HUES64 (cell line): ENCODE results near the gene INSIG1.

Experiments used
- H3K27ac ChIP-seq: 2 replicates; pipeline ENCODE4 v1.7.0; 2013; ENCODE audit warnings: low read depth, low read length, inconsistent platforms
- H3K27me3 ChIP-seq: 2 replicates; pipeline ENCODE4 v1.6.1; 2013; ENCODE audit warnings: mild to moderate bottlenecking, low read length; ENCODE audit not compliant: insufficient read depth
- H3K36me3 ChIP-seq: 2 replicates; pipeline ENCODE4 v1.6.1; 2013; ENCODE audit warnings: mild to moderate bottlenecking, low read length; ENCODE audit not compliant: insufficient read depth
- H3K4me1 ChIP-seq: 2 replicates; pipeline ENCODE4 v1.6.1; 2013; ENCODE audit warnings: mild to moderate bottlenecking, low read length, moderate library complexity; ENCODE audit not compliant: insufficient read depth
- H3K4me3 ChIP-seq: 2 replicates; pipeline ENCODE4 v1.5.1; 2013; ENCODE audit warnings: mild to moderate bottlenecking, low read length, moderate library complexity
- H3K9ac ChIP-seq: 2 replicates; pipeline ENCODE4 v1.6.1; 2013; ENCODE audit warnings: mild to moderate bottlenecking, low read depth, low read length
- H3K9me3 ChIP-seq: 2 replicates; pipeline ENCODE4 v1.6.1; 2013; ENCODE audit warnings: low read depth, low read length; ENCODE audit not compliant: insufficient read depth
- WGBS: fragments of 150-250, 120-280 bp; methylation state at CpG from one replicate; pipeline ENCODE4 v1.1.7; 2013; ENCODE audit warnings: missing lambda C conversion rate; 5-methylcytosine and 5-hydroxymethylcytosine counted together

INSIG1 gene

DNA sequence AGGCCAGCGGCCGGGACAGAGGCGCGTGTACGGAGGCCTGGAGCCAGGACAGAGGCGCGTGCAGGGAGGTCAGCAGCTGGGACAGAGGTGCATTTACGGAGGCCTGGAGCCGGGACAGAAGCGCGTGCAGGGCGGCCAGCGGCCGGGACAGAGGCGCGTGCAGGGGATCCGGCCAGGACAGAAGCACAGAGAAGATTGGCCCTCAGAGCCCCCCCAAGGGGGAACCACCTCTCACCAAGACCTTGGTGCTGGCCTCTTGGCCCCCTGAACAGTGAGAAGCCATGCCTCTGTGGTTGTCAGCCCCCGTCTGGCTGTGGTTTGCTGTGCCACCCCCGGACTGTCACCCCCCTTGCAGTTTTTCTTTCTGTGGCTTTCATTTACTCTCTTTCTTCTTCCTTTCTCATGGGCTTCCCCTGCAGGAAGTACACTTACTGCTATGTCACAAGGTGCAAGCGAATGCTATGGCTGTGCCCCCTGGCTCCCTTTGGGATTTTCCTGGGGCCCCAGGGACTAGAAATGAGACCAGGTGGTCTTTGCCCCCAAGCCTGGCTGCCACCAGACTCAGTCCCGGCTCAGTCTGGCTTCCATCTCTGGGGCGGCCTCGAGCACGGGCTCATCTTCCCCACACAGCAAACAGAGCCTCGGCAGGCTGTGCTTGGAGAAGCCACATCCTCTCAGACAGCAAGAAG lies 41.1 kb downstream of the INSIG1 start:
- H3K4me1 ChIP-seq, result no peaks in the 10 kb centered on the region
- no peak overlapping the region for H3K4me3 ChIP-seq
- H3K27ac ChIP-seq, result no peak overlapping the region
- peaks cover 6% of the 10 kb centered on the region; the same call in 1 of the 2 replicates for H3K27me3 ChIP-seq
- no peaks in the 10 kb centered on the region for H3K36me3 ChIP-seq
- H3K9me3 ChIP-seq, result no peaks in the 10 kb centered on the region
- H3K9ac ChIP-seq, result no peak overlapping the region
- WGBS, result 92% methylated on average over 25 of the region's 25 CpGs

DNA sequence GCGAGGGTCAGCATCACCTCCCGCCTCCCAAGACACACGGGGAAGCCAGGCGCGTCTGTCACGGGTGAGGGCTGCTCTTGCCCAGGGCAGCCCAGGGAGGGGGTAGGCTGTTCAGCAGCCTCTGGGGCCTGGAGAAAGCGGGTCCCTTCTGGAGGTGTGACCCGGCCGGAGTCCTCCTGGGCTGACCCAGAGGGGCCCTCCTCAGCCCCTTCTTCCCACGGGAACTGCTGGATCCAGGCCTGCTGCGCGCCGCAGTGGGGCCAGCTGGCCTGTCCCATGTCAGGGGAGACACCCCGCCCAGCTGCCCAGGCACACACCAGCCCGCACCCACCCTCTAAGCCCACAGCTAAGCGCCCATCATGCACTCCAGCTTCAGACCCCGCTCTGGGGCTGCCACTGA lies 41.8 kb downstream of the INSIG1 start:
- Histone ChIP-seq H3K9ac (no peak overlapping the region), H3K9me3 (no peaks in the 10 kb centered on the region), H3K4me1 (no peaks in the 10 kb centered on the region), H3K27ac (no peak overlapping the region), H3K27me3 (peaks cover 2% of the 10 kb centered on the region; the same call in 1 of the 2 replicates), H3K36me3 (no peaks in the 10 kb centered on the region), H3K4me3 (no peak overlapping the region)
- 91% methylated on average over 17 of the region's 17 CpGs for WGBS

DNA sequence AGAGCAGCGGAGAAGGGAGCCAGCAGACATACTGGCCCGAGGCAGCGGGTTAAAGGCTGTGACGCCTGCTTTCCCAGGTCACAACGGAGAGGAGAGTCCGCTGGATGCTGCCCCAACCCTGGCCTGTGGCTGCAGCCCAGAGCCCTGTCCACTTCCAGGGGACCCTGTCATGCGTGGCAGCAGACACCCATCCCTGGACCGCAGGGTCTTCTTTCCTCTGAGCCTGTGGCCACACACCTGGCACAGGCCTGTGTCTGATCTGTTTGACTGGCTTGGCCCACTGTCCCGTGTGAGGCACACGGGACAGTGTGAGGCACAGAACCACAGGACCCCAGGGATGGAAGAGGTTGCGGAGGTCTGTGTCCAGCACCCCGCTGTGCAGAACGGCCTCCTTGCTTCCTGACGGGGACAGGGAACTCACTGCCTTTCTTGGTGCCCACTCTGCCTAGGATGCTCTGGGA lies 42.4 kb downstream of the INSIG1 start:
- H3K9ac ChIP-seq, result no peak overlapping the region
- no peak overlapping the region for H3K27ac ChIP-seq
- no peaks in the 10 kb centered on the region for H3K36me3 ChIP-seq
- WGBS, result 91% methylated on average over 14 of the region's 14 CpGs
- H3K4me3 ChIP-seq, result no peak overlapping the region
- no peaks in the 10 kb centered on the region for H3K9me3 ChIP-seq
- no peaks in the 10 kb centered on the region for H3K4me1 ChIP-seq
- H3K27me3 ChIP-seq, result peaks cover 3% of the 10 kb centered on the region

DNA sequence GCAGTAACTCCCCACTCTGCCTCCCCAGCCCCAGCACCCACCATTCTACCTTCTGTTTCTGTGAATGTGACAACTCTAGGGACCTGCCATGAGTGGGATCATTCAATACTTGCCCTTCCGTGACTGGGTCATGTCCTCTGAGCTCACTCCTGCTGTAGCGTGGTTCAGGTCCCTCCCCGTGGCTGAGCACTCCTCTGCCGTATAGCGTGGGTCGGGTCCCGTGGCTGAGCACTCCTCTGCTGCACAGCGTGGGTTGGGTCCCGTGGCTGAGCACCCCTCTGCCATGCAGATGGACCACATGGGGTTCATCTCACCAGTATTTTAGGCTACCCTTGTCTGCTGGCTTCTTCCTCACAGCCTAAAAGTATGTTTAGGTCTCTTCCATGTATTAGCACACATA lies 43.0 kb downstream of the INSIG1 start:
- Histone ChIP-seq H3K9me3 (no peaks in the 10 kb centered on the region), H3K27ac (no peak overlapping the region), H3K36me3 (no peaks in the 10 kb centered on the region), H3K4me1 (no peaks in the 10 kb centered on the region), H3K27me3 (peaks cover 7% of the 10 kb centered on the region), H3K9ac (no peak overlapping the region), H3K4me3 (no peak overlapping the region)
- WGBS, result 94% methylated on average over 9 of the region's 9 CpGs

DNA sequence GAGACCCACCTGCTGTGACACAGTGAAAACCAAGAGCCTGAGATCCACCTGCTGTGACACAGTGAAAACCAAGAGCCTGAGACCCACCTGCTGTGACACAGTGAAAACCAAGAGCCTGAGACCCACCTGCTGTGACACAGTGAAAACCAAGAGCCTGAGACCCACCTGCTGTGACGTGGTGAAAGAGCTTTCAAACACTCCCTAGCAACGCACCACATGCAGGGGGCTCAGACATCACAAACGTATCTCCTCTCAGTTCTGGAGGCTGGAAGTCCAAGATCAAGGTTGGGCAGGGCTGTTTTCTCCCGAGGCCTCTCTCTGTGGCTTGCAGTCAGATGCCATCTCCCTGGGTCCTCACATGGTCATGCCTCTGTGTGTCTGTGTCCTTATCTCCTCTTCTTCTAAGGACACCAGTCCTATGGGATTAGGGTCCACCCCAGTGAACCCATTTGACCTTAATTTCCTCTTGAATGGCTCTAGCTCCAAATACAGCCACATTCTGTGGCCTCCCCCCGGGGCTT lies 43.8 kb downstream of the INSIG1 start:
- no peaks in the 10 kb centered on the region for H3K9me3 ChIP-seq
- H3K9ac ChIP-seq, result no peak overlapping the region
- H3K4me1 ChIP-seq, result no peaks in the 10 kb centered on the region
- peaks cover 12% of the 10 kb centered on the region for H3K27me3 ChIP-seq
- H3K4me3 ChIP-seq, result no peak overlapping the region
- no peak overlapping the region for H3K27ac ChIP-seq
- H3K36me3 ChIP-seq, result no peaks in the 10 kb centered on the region
- WGBS, result 77% methylated on average over 5 of the region's 5 CpGs

DNA sequence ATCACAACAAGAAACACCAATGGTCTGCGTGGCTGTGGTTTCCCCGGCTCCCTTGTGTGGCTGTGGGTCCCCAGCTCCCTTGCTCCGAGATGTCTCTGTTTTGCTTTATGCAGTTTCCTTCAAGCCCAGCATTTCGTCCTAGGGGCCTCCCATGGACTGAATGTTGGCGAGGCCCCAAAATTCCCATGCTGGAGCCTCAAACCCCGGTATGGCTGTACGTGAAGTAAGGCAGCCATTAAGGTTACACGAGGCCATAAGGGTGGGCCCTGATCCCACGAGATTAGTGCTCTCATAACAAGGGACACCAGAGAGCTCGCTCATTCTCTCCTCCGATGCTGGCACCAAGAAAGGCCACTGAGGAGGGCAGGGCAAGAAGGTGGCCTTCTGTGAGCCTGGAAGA lies 44.6 kb downstream of the INSIG1 start:
- Histone ChIP-seq H3K4me1 (no peaks in the 10 kb centered on the region), H3K27ac (no peak overlapping the region), H3K4me3 (no peak overlapping the region), H3K27me3 (peaks cover 12% of the 10 kb centered on the region), H3K9me3 (no peaks in the 10 kb centered on the region), H3K9ac (no peak overlapping the region), H3K36me3 (no peaks in the 10 kb centered on the region)
- WGBS, result 87% methylated on average over 11 of the region's 11 CpGs

DNA sequence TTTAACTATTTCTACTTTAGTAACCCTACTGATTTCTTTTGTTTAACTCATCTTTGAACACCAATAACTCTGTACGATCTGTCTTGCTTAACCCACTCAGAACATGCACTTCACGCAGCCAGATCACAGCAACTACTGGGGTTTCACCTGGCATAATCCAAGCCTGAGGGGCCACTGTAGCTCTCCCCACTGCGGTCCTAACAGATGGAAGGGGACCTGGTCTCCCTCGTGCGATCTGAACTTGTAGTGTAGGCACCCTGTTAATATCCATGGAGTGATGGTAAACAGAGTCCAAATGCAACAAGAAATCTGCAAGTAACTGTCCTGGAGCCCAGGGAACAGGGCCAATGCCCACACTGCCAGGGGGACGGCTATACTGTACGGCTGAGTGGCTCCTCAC lies 45.5 kb downstream of the INSIG1 start:
- WGBS, result 92% methylated on average over 7 of the region's 7 CpGs
- Histone ChIP-seq H3K36me3 (no peaks in the 10 kb centered on the region), H3K4me1 (no peaks in the 10 kb centered on the region)

DNA sequence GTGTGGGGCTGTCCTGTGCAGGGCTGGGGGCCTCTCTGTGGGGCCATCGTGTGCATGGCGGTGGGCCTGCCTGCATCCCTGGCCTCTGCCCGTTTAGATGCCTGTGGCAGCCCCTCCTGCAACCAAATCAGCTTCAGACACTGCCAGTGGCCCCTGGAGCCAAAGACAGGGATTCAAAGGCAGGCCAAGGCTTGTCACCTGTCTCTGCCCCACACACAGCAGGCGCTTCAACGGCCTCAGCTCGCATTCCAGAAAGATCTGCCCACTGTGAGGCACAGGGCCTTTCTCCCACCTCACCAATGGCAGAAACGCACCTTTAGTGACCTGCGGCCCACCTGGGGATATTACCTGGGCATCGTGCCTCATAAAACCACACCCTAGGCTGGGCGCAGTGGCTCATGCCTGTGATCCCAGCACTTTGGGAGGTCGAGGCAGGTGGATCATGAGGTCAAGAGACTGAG lies 46.0 kb downstream of the INSIG1 start:
- WGBS, result 88% methylated on average over 11 of the region's 11 CpGs
- Histone ChIP-seq H3K27ac (no peak overlapping the region), H3K9ac (no peak overlapping the region), H3K36me3 (no peaks in the 10 kb centered on the region), H3K4me1 (no peaks in the 10 kb centered on the region), H3K4me3 (no peak overlapping the region), H3K9me3 (no peaks in the 10 kb centered on the region), H3K27me3 (peaks cover 13% of the 10 kb centered on the region)

More for the DNA sequence above, 45.5 kb downstream of the INSIG1 start:
- H3K9ac ChIP-seq, result no peak overlapping the region
- H3K9me3 ChIP-seq, result no peaks in the 10 kb centered on the region
- no peak overlapping the region for H3K4me3 ChIP-seq
- no peak overlapping the region for H3K27ac ChIP-seq
- H3K27me3 ChIP-seq, result peaks cover 12% of the 10 kb centered on the region

DNA sequence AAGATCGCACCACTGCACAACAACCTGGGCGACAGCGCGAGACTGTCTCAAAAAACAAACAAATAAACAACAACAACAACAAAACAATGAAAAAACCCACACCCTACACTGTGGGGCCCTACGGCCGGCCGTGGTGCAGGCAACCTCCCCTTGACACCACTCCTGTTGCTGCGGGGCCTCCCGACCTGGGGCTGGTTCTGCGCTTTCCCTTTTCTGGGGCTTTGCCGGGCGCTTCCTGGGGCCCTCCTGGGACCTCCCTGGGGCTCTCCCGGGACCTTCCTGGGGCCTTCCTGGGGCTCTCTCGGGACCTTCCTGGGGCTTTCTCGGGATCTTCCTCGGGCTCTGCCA lies 46.6 kb downstream of the INSIG1 start:
- Histone ChIP-seq H3K4me1 (no peaks in the 10 kb centered on the region), H3K36me3 (no peaks in the 10 kb centered on the region), H3K27me3 (peaks cover 18% of the 10 kb centered on the region), H3K4me3 (peak overlapping the region; percentile 55), H3K9me3 (no peaks in the 10 kb centered on the region), H3K27ac (no peak overlapping the region), H3K9ac (no peak overlapping the region)
- 58% methylated on average over 16 of the region's 16 CpGs for WGBS

DNA sequence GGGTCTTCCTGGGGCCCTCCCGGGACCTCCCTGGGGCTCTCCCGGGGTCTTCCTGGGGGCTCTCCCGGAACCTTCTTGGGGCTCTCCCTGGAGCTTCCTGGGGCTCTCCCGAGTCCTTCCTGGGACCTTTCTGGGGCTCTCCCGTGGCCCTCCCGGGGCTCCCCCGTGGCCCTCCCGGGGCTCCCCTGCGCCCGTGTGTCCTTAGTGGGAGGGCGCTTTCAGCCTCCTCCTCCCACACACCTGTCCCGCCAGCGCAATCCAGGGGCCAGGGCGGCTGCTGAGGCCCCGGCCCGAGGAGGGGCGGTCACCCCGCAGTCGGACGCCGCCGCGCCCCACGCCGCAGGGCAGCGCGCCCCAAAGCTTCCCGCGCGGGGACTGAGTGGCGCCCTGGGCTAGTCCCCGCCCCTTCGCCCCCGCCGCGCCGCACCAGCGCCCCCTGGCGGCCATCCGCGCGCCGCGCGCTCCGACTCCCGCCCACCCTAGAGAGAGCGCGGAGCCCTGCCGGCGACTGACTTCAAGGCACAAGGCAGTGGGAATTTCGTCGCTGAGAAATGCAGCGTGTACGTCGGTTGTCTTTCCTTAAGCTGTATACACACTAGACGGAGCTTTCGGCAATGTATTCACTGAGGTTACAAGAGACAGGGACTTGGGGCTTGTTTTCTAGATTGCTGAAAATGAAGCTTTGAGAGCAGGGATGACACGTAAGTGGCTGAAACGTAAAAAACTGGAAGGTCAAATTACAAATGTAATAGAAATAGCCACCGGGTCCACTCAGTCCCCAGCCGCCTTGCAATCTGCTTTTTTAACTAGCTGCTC lies 47.1 kb downstream of the INSIG1 start:
- H3K36me3 ChIP-seq, result no peaks in the 10 kb centered on the region
- peaks cover 24% of the 10 kb centered on the region for H3K27me3 ChIP-seq
- no peaks in the 10 kb centered on the region for H3K4me1 ChIP-seq
- 4% methylated on average over 62 of the region's 62 CpGs for WGBS
- H3K9ac ChIP-seq, result peak overlapping the region; percentile 51; the same call in 1 of the 2 replicates
- H3K9me3 ChIP-seq, result no peaks in the 10 kb centered on the region
- H3K27ac ChIP-seq, result no peak overlapping the region
- peak overlapping the region; percentile 55 for H3K4me3 ChIP-seq

DNA sequence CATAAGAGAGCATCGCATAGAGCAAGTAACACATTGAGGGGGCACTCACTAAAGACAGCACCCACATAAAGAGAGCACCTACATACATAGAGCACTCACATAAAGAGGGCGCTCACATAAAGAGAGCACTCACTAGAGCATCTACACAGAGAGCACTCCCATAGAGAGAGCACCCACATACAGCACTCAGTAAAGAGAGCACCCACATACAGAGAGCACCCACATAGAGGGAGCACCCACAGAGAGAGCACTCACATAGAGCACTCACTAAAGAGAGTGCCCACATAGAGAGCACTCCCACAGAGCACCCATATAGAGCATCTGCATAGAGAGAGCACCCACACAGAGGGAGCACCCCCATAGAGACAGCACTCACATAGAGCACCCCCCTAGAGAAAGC lies 47.8 kb downstream of the INSIG1 start:
- peaks cover 24% of the 10 kb centered on the region for H3K27me3 ChIP-seq
- no peak overlapping the region for H3K4me3 ChIP-seq
- no peaks in the 10 kb centered on the region for H3K36me3 ChIP-seq
- H3K9ac ChIP-seq, result no peak overlapping the region
- H3K4me1 ChIP-seq, result no peaks in the 10 kb centered on the region
- H3K27ac ChIP-seq, result no peak overlapping the region
- WGBS, result 58% methylated on average over 2 of the region's 2 CpGs
- no peaks in the 10 kb centered on the region for H3K9me3 ChIP-seq
